NCI-H2196 (cell line): ENCODE measurements around the gene PLEKHM1.

ENCODE experiments used
- DNase-seq: peaks from one replicate; lab custom pipeline; 2025; ENCODE audit not compliant: unreplicated experiment; lab: John Stamatoyannopoulos, UW

Gene PLEKHM1

DNA sequence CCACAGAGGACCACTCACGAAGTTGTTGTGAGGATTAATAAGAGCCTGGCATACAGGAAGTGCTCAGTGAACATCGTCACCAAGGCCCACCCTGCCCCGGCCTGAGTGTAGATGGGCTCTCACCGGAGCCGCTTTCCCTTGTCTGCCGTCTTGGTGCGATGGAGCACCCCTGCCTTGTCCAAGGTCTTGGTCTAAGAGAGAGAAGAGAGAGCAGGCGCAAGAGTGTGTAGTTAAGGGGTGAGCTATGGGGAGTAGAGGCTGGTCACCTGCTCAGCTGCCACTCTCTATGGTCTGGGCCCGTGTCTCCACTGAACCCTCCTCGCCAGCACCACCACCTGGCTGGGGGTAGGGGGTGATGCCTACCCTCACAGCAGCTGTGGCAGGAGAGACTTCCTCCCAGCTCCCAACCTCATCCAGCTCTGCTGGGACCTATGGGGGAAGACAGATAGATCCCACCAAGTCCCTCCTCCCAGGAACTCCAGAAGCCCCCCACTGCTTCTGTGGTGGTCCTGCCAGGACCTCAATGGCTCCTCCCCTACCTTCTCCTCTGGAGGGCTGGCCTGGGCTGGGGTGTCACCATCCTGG lies 86.5 kb downstream of the PLEKHM1 start:
- no peak for DNase-seq

DNA sequence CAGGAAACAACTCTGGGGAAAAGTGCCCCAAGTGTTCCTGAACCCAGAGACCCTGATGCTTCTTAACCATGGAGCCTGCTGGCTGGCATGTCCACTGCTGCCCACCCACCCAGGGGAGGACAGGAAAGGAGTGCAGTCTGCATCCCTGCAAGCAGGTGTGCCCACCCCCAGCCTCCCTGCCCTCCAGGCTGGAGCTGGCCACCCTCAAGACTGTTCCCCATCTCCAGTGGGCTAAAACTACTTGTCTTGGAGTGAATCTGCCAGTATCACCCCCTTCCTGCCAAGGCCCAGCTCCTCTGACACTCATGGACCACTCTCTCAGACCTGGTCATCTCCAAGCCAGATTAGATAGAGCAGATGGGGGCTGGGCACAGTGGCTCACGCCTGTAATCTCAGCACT lies 87.6 kb downstream of the PLEKHM1 start:
- no peak for DNase-seq

DNA sequence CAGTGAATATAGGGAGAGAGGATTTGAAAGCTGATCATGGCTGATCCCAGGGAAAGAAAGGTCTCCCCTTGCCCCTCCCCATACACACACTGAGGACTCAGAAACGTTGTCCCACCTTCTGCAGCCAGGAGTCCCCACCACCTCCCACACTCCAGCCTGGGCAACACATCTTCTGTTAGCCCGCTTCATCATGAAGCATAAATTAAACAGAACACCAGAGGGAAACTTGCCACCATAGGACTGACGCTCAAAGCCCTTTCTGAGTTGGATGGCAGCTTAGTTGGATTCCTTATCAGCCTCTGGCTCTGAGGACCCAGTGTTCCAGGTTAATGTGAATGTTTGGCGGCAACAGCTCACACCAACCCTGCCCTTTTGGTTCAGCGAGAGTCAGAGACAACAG lies 91.7 kb downstream of the PLEKHM1 start:
- DNase-seq, result no peak

DNA sequence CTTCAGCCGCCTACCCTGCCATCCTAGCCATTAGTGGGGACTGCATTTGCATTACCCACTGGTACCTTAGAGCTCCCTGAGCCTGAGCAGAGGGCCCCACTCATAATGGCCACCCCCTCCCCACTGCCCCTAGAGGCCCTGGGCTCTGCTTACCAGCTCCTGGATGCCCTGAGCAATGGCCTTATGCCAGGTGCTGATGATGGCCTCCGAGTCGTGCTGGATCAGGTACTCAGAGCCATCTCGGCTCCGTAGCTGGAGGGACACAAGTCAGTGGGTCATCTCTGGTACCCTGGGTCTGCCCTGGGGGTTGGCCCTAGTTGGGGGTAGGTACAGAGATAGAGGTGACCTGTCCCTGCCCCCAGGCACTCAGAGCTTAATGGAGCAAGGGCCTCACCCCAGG lies 92.7 kb downstream of the PLEKHM1 start:
- no peak for DNase-seq

DNA sequence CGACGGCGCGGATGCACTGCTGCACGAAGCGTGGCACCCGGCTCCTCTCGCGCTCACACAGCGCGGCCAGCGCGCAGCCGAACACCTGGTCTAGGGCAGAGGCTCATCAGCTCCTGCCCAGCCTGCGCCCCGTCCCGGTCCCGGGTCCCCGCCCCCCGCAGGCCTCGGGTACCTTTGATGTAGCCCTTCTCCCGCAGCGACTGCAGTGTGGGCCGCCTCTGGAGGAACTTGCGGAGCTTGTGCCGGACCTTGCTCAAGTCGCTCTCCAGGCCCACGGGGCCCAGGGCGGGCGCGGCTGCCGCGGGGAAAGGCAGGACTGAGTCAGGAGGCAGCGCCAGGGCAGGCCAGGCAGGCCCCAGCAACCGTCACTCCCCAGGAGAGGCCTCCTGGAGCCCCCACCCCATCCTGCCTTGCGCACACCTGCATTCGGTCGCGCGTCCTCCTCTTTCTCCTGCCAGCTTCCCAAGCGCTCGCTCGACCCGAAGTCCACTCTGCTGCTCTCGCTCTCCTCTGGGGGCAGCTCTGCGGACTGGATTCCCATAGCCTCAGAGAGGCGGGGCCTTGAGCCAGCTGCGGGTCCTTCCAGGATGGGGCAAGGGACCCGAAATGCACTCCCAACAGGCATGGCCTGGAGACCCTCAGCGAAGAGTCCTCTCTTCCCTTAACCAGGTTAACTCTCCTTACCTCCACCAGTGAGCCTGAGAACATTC lies 93.9 kb downstream of the PLEKHM1 start:
- no peak for DNase-seq

- DNase-seq, result no peak
These were observed 94.7 kb downstream of the PLEKHM1 start for GRCh38 chr17:45395569-45396415.

DNA sequence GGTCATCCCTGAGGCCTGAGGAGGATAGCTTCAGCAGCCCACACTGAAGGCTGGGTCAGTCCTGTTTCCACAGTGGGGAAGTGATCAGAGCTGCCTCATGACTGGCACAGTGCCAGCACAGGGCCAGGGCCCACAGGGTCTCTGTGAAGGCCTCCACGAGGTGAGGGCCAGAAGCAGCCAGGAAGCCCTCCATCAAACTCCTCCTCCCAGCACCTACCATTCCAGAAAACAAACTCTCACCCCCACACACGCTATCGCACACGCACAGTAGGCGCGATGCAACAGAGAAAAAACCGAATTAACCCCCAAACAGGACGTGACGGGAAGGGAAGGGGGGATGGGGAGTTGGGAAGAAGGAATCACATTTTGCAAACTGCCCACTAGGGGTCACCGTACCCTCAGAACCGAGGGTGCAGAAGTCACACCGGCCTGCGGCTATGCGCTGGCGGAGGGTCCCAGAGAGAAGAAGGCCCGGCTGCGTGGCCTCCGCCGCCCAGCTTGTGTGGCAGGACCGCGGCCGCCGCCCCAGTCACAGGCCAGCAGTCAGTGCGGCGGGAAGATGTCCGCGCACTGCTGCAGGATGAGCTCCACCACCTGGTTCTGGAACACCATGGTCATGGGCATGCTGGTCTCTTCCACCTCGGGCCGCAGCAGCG lies 95.5 kb downstream of the PLEKHM1 start:
- peak; percentile 50 for DNase-seq

- no peak for DNase-seq
These were observed 96.0 kb downstream of the PLEKHM1 start for GRCh38 chr17:45394564-45394912.

DNA sequence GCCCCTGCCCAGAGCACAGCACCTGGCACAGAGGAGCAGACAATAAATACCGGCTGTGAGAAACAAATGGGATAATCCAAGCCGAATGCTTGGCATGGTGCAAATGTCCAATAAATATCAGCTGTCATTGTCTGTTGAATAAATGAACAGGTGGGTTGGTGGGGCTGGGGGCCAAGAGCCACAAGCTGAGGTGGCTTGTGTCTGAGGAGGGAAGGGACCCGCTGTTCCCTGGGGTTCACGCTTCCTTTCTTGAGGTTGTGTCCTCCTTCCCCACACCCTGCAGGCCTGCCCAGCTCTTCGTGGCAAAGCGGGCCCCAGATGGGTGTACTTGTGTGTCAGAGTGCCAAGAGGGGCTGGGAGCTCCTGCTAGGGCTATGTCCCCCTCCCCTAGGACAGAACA lies 96.4 kb downstream of the PLEKHM1 start:
- no peak for DNase-seq

DNA sequence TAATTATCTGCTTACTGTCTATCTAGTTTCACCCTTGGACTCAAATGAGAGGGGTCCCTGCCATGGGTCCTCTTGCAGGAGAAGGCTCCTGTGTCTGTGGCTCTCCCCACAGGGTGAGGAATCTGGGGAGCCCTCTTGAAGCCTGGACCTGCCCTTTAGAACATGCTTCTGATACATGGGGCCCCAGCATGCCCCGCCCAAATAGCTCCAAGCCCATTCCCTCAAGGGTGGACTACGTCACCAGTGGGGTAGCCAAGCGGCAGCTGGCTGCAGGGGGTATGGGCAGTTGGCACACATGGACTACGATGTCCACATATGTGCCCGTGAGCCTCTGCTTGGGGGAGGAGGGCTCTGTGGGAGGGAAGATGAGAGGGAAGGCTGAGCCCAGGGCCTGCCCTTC lies 97.1 kb downstream of the PLEKHM1 start:
- no peak for DNase-seq

DNA sequence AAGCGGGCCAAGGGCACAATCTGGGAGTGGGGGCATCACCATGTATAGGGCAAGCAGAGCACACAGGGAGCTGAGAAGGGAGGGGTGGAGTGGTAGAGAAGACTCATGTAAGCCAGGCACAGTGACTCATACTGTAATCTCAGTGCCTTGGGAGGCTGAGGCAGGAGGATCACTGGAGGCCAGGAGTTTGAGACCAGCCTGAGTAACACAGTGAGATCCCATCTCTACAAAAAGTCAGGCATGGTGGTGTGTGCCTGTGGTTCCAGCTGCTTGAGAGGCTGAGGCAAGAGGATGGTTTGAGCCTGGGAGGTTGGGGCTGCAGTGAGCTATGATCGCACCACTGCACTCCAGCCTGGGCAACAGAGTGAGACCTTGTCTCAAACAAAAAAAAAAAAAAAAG lies 98.6 kb downstream of the PLEKHM1 start:
- DNase-seq, result no peak

- no peak for DNase-seq
These were observed 99.2 kb downstream of the PLEKHM1 start for GRCh38 chr17:45391291-45391690.

DNA sequence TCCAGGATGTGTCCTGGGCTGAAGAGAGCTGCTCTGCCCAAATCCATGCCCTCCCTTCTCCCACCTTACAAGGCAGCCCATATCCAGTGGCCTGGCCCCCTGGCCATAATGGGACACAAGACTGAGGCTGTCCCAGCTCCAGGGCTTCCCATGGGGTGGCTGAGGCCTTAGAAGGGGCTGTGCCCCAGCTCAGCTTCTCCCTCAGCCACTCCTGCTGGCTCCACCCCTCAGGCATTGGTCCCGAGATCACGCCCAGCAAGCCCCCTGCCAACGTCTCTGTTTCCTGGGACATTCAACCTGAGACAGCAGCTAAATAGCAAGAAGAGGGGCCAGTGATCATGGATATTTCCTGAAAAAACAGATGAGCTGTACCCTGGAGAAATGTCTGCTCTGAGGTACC lies 101.2 kb downstream of the PLEKHM1 start:
- no peak for DNase-seq

DNA sequence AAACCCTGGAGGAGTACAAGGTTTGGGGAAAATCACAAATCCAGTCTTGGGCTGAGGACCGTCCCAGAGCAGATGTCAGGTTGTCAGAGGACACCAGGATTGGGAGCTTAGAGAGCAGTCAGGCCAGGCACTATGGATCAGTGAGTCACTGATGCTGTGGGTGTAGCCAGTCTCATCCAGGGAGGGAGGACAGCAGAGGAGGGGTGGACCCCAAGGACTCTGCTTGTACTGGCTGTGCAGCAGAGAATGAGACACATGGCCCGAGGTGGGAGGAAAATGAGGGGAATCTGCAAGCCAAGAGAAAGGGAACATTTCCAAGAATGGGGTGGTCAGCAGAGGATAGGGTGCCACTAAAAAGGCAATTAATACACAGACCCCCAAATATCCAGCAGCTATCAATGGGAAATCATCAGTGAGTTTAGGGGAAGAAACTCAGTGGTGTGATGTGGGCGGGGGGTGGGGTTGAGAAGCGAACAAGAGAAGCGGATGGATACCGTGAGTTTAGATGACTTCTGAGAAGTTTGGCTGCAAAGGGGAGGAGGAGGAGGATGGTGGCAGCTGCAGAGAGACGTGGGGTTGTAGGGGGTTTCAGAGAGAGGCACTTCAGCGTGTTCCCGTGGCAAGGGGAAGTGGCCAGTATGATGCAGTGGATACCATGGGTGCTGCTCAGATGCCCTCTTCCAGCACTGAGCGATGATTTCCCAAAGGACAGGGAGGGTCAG lies 101.8 kb downstream of the PLEKHM1 start:
- no peak for DNase-seq

GRCh38 chr17:45387739-45388138 lies 102.8 kb downstream of the PLEKHM1 start:
- no peak for DNase-seq

- DNase-seq, result no peak
These were observed 104.3 kb downstream of the PLEKHM1 start for GRCh38 chr17:45386178-45386577.
